PC-9 (cell line): ENCODE measurements around the gene NOL9.

Source experiments
- EZH2 ChIP-seq: fragments of 200-600 bp; sonication (generic); IDR thresholded peaks from 2 replicates; pipeline ENCODE4 v1.8.0; 2017; ENCODE audit warnings: antibody characterized with exemption, low read depth
- TF ChIP-seq, protein P1 (sequence below): fragments of 200-600 bp; sonication (generic); conservative IDR thresholded peaks from 2 replicates; pipeline ENCODE4 v1.6.1; 2017; ENCODE audit warnings: mixed run types, antibody characterized with exemption, mild to moderate bottlenecking, moderate library complexity

DNA sequence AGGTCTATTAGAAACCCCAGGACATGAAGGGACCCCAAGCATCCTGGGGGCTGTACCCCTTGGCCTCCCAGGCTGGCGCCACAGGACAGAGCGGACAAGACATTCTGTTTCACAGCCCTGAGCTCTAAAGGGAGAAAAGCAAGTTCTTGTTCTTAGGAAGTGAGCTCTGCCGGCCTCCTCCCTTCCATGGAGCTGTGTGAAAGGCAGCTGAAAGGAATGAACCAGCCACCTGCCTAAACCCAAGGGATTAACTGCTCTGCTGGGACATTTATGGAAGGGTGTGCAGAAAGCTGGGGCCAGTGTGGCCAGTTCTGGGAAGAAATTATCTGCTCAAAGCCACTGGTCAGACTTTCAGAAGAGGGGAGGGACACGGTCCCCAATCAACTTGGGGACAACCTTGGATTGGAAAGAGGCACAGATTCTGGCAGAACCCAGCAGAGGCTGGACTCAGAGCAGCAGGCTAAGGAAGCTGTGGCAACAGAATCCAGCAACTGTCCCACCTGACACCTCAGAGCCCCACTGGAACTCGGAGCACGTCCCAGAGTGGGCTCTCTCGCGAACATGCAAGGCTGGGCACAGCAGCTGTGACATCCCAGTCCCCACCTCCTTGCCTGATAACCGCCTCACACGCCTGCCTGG is 46.2 kb upstream of the NOL9 start:
- TF ChIP-seq, protein P1, sequence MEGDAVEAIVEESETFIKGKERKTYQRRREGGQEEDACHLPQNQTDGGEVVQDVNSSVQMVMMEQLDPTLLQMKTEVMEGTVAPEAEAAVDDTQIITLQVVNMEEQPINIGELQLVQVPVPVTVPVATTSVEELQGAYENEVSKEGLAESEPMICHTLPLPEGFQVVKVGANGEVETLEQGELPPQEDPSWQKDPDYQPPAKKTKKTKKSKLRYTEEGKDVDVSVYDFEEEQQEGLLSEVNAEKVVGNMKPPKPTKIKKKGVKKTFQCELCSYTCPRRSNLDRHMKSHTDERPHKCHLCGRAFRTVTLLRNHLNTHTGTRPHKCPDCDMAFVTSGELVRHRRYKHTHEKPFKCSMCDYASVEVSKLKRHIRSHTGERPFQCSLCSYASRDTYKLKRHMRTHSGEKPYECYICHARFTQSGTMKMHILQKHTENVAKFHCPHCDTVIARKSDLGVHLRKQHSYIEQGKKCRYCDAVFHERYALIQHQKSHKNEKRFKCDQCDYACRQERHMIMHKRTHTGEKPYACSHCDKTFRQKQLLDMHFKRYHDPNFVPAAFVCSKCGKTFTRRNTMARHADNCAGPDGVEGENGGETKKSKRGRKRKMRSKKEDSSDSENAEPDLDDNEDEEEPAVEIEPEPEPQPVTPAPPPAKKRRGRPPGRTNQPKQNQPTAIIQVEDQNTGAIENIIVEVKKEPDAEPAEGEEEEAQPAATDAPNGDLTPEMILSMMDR, result no peak
- TF ChIP-seq EZH2, result no peak
